ENCODE results near the gene CDKN1B.

CDKN1B gene

GRCh38 chr12:12720672-12721161 is 3.5 kb downstream of the CDKN1B start:
- TF ChIP-seq REST (IDR thresholded peaks at IDR 0.05; ENCODE audit: insufficient read depth in 1 of 2, low read depth in 2 of 2, low read length in 2 of 2) (no peak), SIN3A (IDR thresholded peaks at IDR 0.05; ENCODE audit: borderline replicate concordance, insufficient read depth, low read length) (0 out of 2 replicates have a peak, but pooled peaks have one; percentile 24), FOXP2 (optimal IDR thresholded peaks at IDR 0.05; ENCODE audit: borderline replicate concordance, extremely low read depth, extremely low read length, insufficient read depth) (no peak), POLR2AphosphoS5 (IDR thresholded peaks at IDR 0.05; ENCODE audit: low read depth, low read length) (no peak), TAF1 (IDR thresholded peaks at IDR 0.05; ENCODE audit: borderline replicate concordance, insufficient read depth, low read length) (no peak)

GRCh38 chr12:12721176-12721751 is 4.1 kb downstream of the CDKN1B start:
- TF ChIP-seq REST (IDR thresholded peaks at IDR 0.05; ENCODE audit: insufficient read depth in 1 of 2, low read depth in 2 of 2, low read length in 2 of 2), result no peak
- TF ChIP-seq POLR2AphosphoS5 (IDR thresholded peaks at IDR 0.05; ENCODE audit: low read depth, low read length), result no peak
- TF ChIP-seq SIN3A (IDR thresholded peaks at IDR 0.05; ENCODE audit: borderline replicate concordance, insufficient read depth, low read length), result no peak
- no peak for TF ChIP-seq TAF1 (IDR thresholded peaks at IDR 0.05; ENCODE audit: borderline replicate concordance, insufficient read depth, low read length)

GRCh38 chr12:12721814-12722434 is 4.8 kb downstream of the CDKN1B start:
- no peak for TF ChIP-seq SIN3A (IDR thresholded peaks at IDR 0.05; ENCODE audit: borderline replicate concordance, insufficient read depth, low read length)
- TF ChIP-seq REST (IDR thresholded peaks at IDR 0.05; ENCODE audit: insufficient read depth in 1 of 2, low read depth in 2 of 2, low read length in 2 of 2), result no peak
- TF ChIP-seq TAF1 (IDR thresholded peaks at IDR 0.05; ENCODE audit: borderline replicate concordance, insufficient read depth, low read length), result no peak
- TF ChIP-seq POLR2AphosphoS5 (IDR thresholded peaks at IDR 0.05; ENCODE audit: low read depth, low read length), result no peak
- TF ChIP-seq FOXP2 (optimal IDR thresholded peaks at IDR 0.05; ENCODE audit: borderline replicate concordance, extremely low read depth, extremely low read length, insufficient read depth), result no peak

GRCh38 chr12:12722435-12723148 is 5.4 kb downstream of the CDKN1B start:
- TF ChIP-seq SIN3A (IDR thresholded peaks at IDR 0.05; ENCODE audit: borderline replicate concordance, insufficient read depth, low read length) (no peak), FOXP2 (optimal IDR thresholded peaks at IDR 0.05; ENCODE audit: borderline replicate concordance, extremely low read depth, extremely low read length, insufficient read depth) (no peak), TAF1 (IDR thresholded peaks at IDR 0.05; ENCODE audit: borderline replicate concordance, insufficient read depth, low read length) (no peak), POLR2AphosphoS5 (IDR thresholded peaks at IDR 0.05; ENCODE audit: low read depth, low read length) (no peak), REST (IDR thresholded peaks at IDR 0.05; ENCODE audit: insufficient read depth in 1 of 2, low read depth in 2 of 2, low read length in 2 of 2) (no peak)

All from PFSK-1 (cell line).